Astrocyte (in vitro differentiated cells and primary cell): ENCODE data around the gene CAND2. TPM values are rescaled to one million over a fixed set of nuclear protein-coding genes. Genes with fewer than 3 reads are reported as not detected.
A peak's percentile ranks its signal among the peaks of the same experiment; 100 is the strongest.

Experiments
- DNase-seq: peaks from one replicate; pipeline ENCODE4 v3.0.0-alpha.2; 2010; ENCODE audit warnings: low read depth
- FAIRE-seq: peaks from 2 replicates; lab custom pipeline; 2011; peaks lifted over from hg19 to GRCh38; lab: Jason Lieb, UNC
- H2AFZ ChIP-seq: 2 replicates; pipeline ENCODE4 v1.6.0; 2012; ENCODE audit warnings: low read depth, low read length, inconsistent platforms
- H3K27ac ChIP-seq: 2 replicates; pipeline ENCODE4 v1.5.1; 2011; ENCODE audit warnings: low read depth, low read length, inconsistent platforms
- H3K27me3 ChIP-seq: 2 replicates; pipeline ENCODE4 v1.6.0; 2011; ENCODE audit warnings: low read length, inconsistent platforms; ENCODE audit not compliant: insufficient read depth
- H3K36me3 ChIP-seq: 2 replicates; pipeline ENCODE4 v1.5.1; 2011; ENCODE audit warnings: low read length, inconsistent platforms; ENCODE audit not compliant: insufficient read depth
- H3K4me1 ChIP-seq: 2 replicates; pipeline ENCODE4 v1.5.1; 2011; ENCODE audit warnings: low read length, inconsistent platforms; ENCODE audit not compliant: insufficient read depth
- H3K4me2 ChIP-seq: 2 replicates; pipeline ENCODE4 v1.6.0; 2012; ENCODE audit warnings: low read length, inconsistent platforms
- H3K4me3 ChIP-seq: 2 replicates; pipeline ENCODE4 v1.5.1; 2011; ENCODE audit warnings: low read depth, mild to moderate bottlenecking, low read length, inconsistent platforms; ENCODE audit not compliant: insufficient read depth
- H3K79me2 ChIP-seq: 2 replicates; pipeline ENCODE4 v1.6.0; 2012; ENCODE audit warnings: mild to moderate bottlenecking, low read length, inconsistent platforms; ENCODE audit not compliant: insufficient read depth
- H3K9ac ChIP-seq: 2 replicates; pipeline ENCODE4 v1.6.0; 2012; ENCODE audit warnings: mild to moderate bottlenecking, low read length, inconsistent platforms
- H3K9me3 ChIP-seq: 2 replicates; pipeline ENCODE4 v1.5.1; 2012; ENCODE audit warnings: low read depth, mild to moderate bottlenecking, low read length, inconsistent platforms; ENCODE audit not compliant: insufficient read depth
- H4K20me1 ChIP-seq: 2 replicates; pipeline ENCODE4 v1.6.0; 2012; ENCODE audit warnings: low read length, inconsistent platforms; ENCODE audit not compliant: insufficient read depth
- H3K27ac Mint-ChIP-seq: one replicate; pipeline ENCODE4 v1.8.0; 2021; ENCODE audit warnings: mild to moderate bottlenecking, mixed read lengths; ENCODE audit not compliant: unreplicated experiment
- H3K27me3 Mint-ChIP-seq: one replicate; pipeline ENCODE4 v1.8.0; 2021; ENCODE audit warnings: low read depth, mixed read lengths; ENCODE audit not compliant: unreplicated experiment
- H3K36me3 Mint-ChIP-seq: one replicate; pipeline ENCODE4 v1.8.0; 2021; ENCODE audit warnings: low read depth, mixed read lengths; ENCODE audit not compliant: unreplicated experiment
- H3K4me1 Mint-ChIP-seq: one replicate; pipeline ENCODE4 v1.8.0; 2021; ENCODE audit warnings: low read depth, mixed read lengths; ENCODE audit not compliant: unreplicated experiment
- H3K4me3 Mint-ChIP-seq: one replicate; pipeline ENCODE4 v1.8.0; 2021; ENCODE audit warnings: mild to moderate bottlenecking, moderate library complexity, mixed read lengths; ENCODE audit not compliant: unreplicated experiment
- H3K9me3 Mint-ChIP-seq: one replicate; pipeline ENCODE4 v1.8.0; 2021; ENCODE audit warnings: mild to moderate bottlenecking, mixed read lengths; ENCODE audit not compliant: unreplicated experiment
- CTCF ChIP-seq: IDR thresholded peaks from 2 replicates; pipeline ENCODE4 v1.5.1; 2011; ENCODE audit warnings: low read depth, mild to moderate bottlenecking, inconsistent platforms, low read length, moderate library complexity; ENCODE audit not compliant: insufficient read depth
- EZH2 ChIP-seq: IDR thresholded peaks from 2 replicates; pipeline ENCODE4 v1.6.1; 2012; ENCODE audit warnings: mild to moderate bottlenecking, low read length, inconsistent platforms; ENCODE audit not compliant: insufficient read depth
- total RNA-seq: library from RNA; stranded (reverse); gene quantifications from 2 replicates; pipeline ENCODE4 v1.2.1, GENCODE V29; 2021

CAND2 gene
- total RNA-seq, 1 donor from 2014 or later = 4.6 TPM

GRCh38 chr3:12759097-12759679, 37.3 kb upstream of the CAND2 start, which contains the start of gene TMEM40:
TMEM40 (minus strand) TSS chr3:12759259; CDS start chr3:12749832, 9,427 bp downstream.
- Histone ChIP-seq H3K79me2 (no peaks in the 10 kb centered on the region), H3K9ac (peak within 1 kb of the TSS; percentile 36), H3K27me3 (no peaks in the 10 kb centered on the region), H3K4me3 (no peak within 1 kb of the TSS), H3K27ac (peak within 1 kb of the TSS; percentile 21), H4K20me1 (no peaks in the 10 kb centered on the region), H3K4me1 (peaks cover 24% of the 10 kb centered on the region), H3K4me2 (peak within 1 kb of the TSS; percentile 38), H3K9me3 (no peaks in the 10 kb centered on the region), H2AFZ (peak within 1 kb of the TSS; percentile 50), H3K36me3 (no peaks in the 10 kb centered on the region)
- H3K4me3 Mint-ChIP-seq = no peak within 1 kb of the TSS
- H3K4me1 Mint-ChIP-seq = peaks cover 15% of the 10 kb centered on the region
- H3K9me3 Mint-ChIP-seq = no peaks in the 10 kb centered on the region
- TF ChIP-seq EZH2 = no peak
- no peak for TF ChIP-seq CTCF
- peaks cover 9% of the 10 kb centered on the region for H3K27me3 Mint-ChIP-seq
- no peak for DNase-seq
- H3K27ac Mint-ChIP-seq = peak within 1 kb of the TSS; percentile 28
- no peak for FAIRE-seq
- H3K36me3 Mint-ChIP-seq = no peaks in the 10 kb centered on the region

GRCh38 chr3:12759693-12760565, 36.6 kb upstream of the CAND2 start:
- H3K27ac ChIP-seq = no peak overlapping the region
- Mint-ChIP-seq H3K27ac (peak overlapping the region; percentile 20), H3K27me3 (peaks cover 9% of the 10 kb centered on the region), H3K36me3 (no peaks in the 10 kb centered on the region), H3K4me1 (peaks cover 15% of the 10 kb centered on the region), H3K9me3 (no peaks in the 10 kb centered on the region), H3K4me3 (no peak overlapping the region)
- H3K27me3 ChIP-seq = no peaks in the 10 kb centered on the region
- no peak overlapping the region for H2AFZ ChIP-seq
- TF ChIP-seq CTCF = no peak
- TF ChIP-seq EZH2 = no peak
- H3K79me2 ChIP-seq = no peaks in the 10 kb centered on the region
- FAIRE-seq (no peak), DNase-seq (no peak)
- H3K4me3 ChIP-seq = no peak overlapping the region
- no peaks in the 10 kb centered on the region for H4K20me1 ChIP-seq
- H3K4me2 ChIP-seq = no peak overlapping the region
- no peak overlapping the region for H3K9ac ChIP-seq
- no peaks in the 10 kb centered on the region for H3K36me3 ChIP-seq
- H3K4me1 ChIP-seq = peaks cover 24% of the 10 kb centered on the region
- no peaks in the 10 kb centered on the region for H3K9me3 ChIP-seq
